Vagina (tissue), 2 donors: ENCODE data around the gene PRSS36.

ENCODE experiments used
- CTCF ChIP-seq, 3 experiments: fragments of 450-650 bp in 2 of 3; fragments of 200-600 bp in 1 of 3; sonication (generic) in 1 of 3; IDR thresholded peaks; one replicate each; pipeline ENCODE4 v1.5.1; 2017 to 2019; ENCODE audit warnings: antibody characterized with exemption in 3 of 3, mild to moderate bottlenecking in 2 of 3, moderate library complexity in 2 of 3
- POLR2A ChIP-seq, 2 donors: fragments of 450-650 bp; IDR thresholded peaks; one replicate each; pipeline ENCODE4 v1.6.1; 2017; ENCODE audit warnings: antibody characterized with exemption in 2 of 2, mild to moderate bottlenecking in 2 of 2, moderate library complexity in 2 of 2
- POLR2AphosphoS5 ChIP-seq, 2 donors: sonication (generic); formaldehyde crosslinking; IDR thresholded peaks; one replicate each; pipeline ENCODE4 v1.9.0; 2017; ENCODE audit warnings: antibody characterized with exemption in 2 of 2, mild to moderate bottlenecking in 2 of 2, low read depth in 1 of 2; ENCODE audit not compliant: insufficient read depth in 1 of 2

GRCh38 chr16:31110106-31111034 lies 39.5 kb downstream of the PRSS36 start:
- TF ChIP-seq POLR2AphosphoS5 (IDR thresholded peaks at IDR 0.05; ENCODE audit: insufficient read depth in 1 of 2, low read depth in 1 of 2), result no peak
- no peak for TF ChIP-seq CTCF (IDR thresholded peaks at IDR 0.05)
- TF ChIP-seq POLR2A (IDR thresholded peaks at IDR 0.05), result no peak
